HCT116 (cell line): Measurements from ENCODE around the gene CAPN1. TPM values are rescaled to one million over a fixed set of nuclear protein-coding genes. Genes with fewer than 3 reads are reported as not detected.

ENCODE experiments used
- ATAC-seq: fragments of 200-7000 bp; cut with Tn5 transposase; 2 replicates; pipeline ENCODE4 v1.9.1; 2020; ENCODE audit warnings: mild to moderate bottlenecking, moderate library complexity
- BruUV-seq: library from RNA; stranded (reverse); fragments of 400-500 nt; replicated peaks from 2 replicates; lab custom pipeline; 2021; lab: Mats Ljungman, UMichigan
- CTCF ChIA-PET: fragments of 300-600 bp; sonication (Branson Sonifier 250); formaldehyde crosslinking; loops from one replicate; lab custom pipeline; 2021; ENCODE audit warnings: antibody characterized with exemption; lab: Charles Lee
- POLR2A ChIA-PET: fragments of 300-600, 350-600 bp; sonication (Branson Sonifier 250); formaldehyde crosslinking; loops from one replicate; lab custom pipeline; 2021; ENCODE audit warnings: antibody characterized with exemption; lab: Charles Lee
- RAD21 ChIA-PET, 2 experiments: fragments of 300-600 bp; sonication (Branson Sonifier 250); formaldehyde crosslinking; loops; one replicate each; lab custom pipeline; 2023; ENCODE audit warnings: low total read pairs in 2 of 2; ENCODE audit not compliant: uncharacterized antibody in 2 of 2, unreplicated experiment in 2 of 2, low non-redundant PET in 1 of 2; lab: Charles Lee
- DNase-seq: peaks from one replicate; pipeline ENCODE4 v3.0.0-alpha.2; 2010; ENCODE audit warnings: low read depth, low spot score
- H2AFZ ChIP-seq: fragments of 200-600 bp; shearing (Covaris generic), sonication (generic); 2 replicates; pipeline ENCODE4 v1.6.1; 2017; ENCODE audit warnings: low read depth, mixed run types, mixed read lengths, antibody characterized with exemption, low read length; ENCODE audit not compliant: poor library complexity, severe bottlenecking
- H3K27ac ChIP-seq: 2 replicates; pipeline ENCODE4 v1.5.1; 2012; ENCODE audit warnings: low read depth, low read length
- H3K27me3 ChIP-seq: fragments of 200-600 bp; sonication (generic); 2 replicates; pipeline ENCODE4 v1.6.1; 2016; ENCODE audit warnings: mixed run types, low read length, mixed read lengths; ENCODE audit not compliant: insufficient read depth
- H3K36me3 ChIP-seq, 2 experiments: fragments of 200-500 bp in 1 of 2; fragments of 200-600 bp in 1 of 2; sonication (Bioruptor generic) in 1 of 2; sonication (generic) in 1 of 2; 2 replicates each; pipeline versions ENCODE4 v1.5.1 to v1.6.1; 2014 to 2016; ENCODE audit warnings: low read length in 2 of 2, inconsistent platforms in 1 of 2, mixed read lengths in 1 of 2, mixed run types in 1 of 2; ENCODE audit not compliant: insufficient read depth in 2 of 2, control insufficient read depth in 1 of 2
- H3K4me1 ChIP-seq, 2 experiments: fragments of 200-600 bp in 1 of 2; sonication (generic) in 1 of 2; 2 replicates each; pipeline versions ENCODE4 v1.5.1 to v1.6.1; 2012 to 2017; ENCODE audit warnings: low read length in 2 of 2, inconsistent platforms in 1 of 2, mild to moderate bottlenecking in 1 of 2, mixed read lengths in 1 of 2, mixed run types in 1 of 2, moderate library complexity in 1 of 2; ENCODE audit not compliant: insufficient read depth in 2 of 2, control insufficient read depth in 1 of 2
- H3K4me2 ChIP-seq: fragments of 200-600 bp; sonication (generic); 2 replicates; pipeline ENCODE4 v1.6.1; 2017; ENCODE audit warnings: mixed run types, low read length, mixed read lengths
- H3K4me3 ChIP-seq, 2 experiments: fragments of 200-600 bp in 1 of 2; sonication (generic) in 1 of 2; replicated peaks in 1 of 2; 2 replicates each; pipeline ENCODE4 v1.5.1; 2011 to 2016; ENCODE audit warnings: low read length in 2 of 2, control low read depth in 1 of 2, low read depth in 1 of 2, mild to moderate bottlenecking in 1 of 2, mixed read lengths in 1 of 2, mixed run types in 1 of 2
- H3K79me2 ChIP-seq: fragments of 200-600 bp; sonication (generic); 2 replicates; pipeline ENCODE4 v1.6.1; 2017; ENCODE audit warnings: mild to moderate bottlenecking, mixed run types, low read length, moderate library complexity, mixed read lengths; ENCODE audit not compliant: insufficient read depth
- H3K9ac ChIP-seq: fragments of 200-600 bp; sonication (generic); 2 replicates; pipeline ENCODE4 v1.6.1; 2016; ENCODE audit warnings: low read length, mixed read lengths
- H3K9me2 ChIP-seq: fragments of 200-600 bp; sonication (generic), shearing (Covaris generic); 2 replicates; pipeline ENCODE4 v1.6.1; 2017; ENCODE audit warnings: mixed run types, mild to moderate bottlenecking, moderate library complexity; ENCODE audit not compliant: insufficient read depth
- H3K9me3 ChIP-seq, 2 experiments: fragments of 200-500 bp in 1 of 2; fragments of 200-600 bp in 1 of 2; sonication (Bioruptor generic) in 1 of 2; sonication (generic) in 1 of 2; 2 replicates each; pipeline ENCODE4 v1.6.1; 2014 to 2017; ENCODE audit warnings: low read length in 2 of 2, mixed read lengths in 2 of 2, inconsistent platforms in 1 of 2, low read depth in 1 of 2, mild to moderate bottlenecking in 1 of 2, mixed run types in 1 of 2, moderate library complexity in 1 of 2; ENCODE audit not compliant: control insufficient read depth in 1 of 2, insufficient read depth in 1 of 2
- H4K20me1 ChIP-seq: fragments of 200-600 bp; sonication (generic), shearing (Covaris generic); 2 replicates; pipeline ENCODE4 v1.6.1; 2017; ENCODE audit warnings: mixed run types, mild to moderate bottlenecking, moderate library complexity; ENCODE audit not compliant: insufficient read depth
- CBX3 ChIP-seq: IDR thresholded peaks from 2 replicates; pipeline ENCODE4 v1.6.1; 2012; ENCODE audit warnings: low read depth
- CEBPB ChIP-seq: IDR thresholded peaks from 2 replicates; pipeline ENCODE4 v1.6.1; 2012; ENCODE audit warnings: low read depth
- CTCF ChIP-seq, 3 experiments: fragments of 200-600 bp in 1 of 3; sonication (generic) in 1 of 3; IDR thresholded peaks in 2 of 3; conservative IDR thresholded peaks in 1 of 3; 2 replicates each; pipeline ENCODE4 v1.5.1; 2012 to 2017; ENCODE audit warnings: low read depth in 2 of 3, low read length in 2 of 3, antibody characterized with exemption in 1 of 3, borderline replicate concordance in 1 of 3, control low read depth in 1 of 3, mild to moderate bottlenecking in 1 of 3, mixed read lengths in 1 of 3, mixed run types in 1 of 3, moderate library complexity in 1 of 3; ENCODE audit not compliant: insufficient read depth in 1 of 3
- EGR1 ChIP-seq: IDR thresholded peaks from 2 replicates; pipeline ENCODE4 v1.6.1; 2012; ENCODE audit warnings: low read depth
- ELF1 ChIP-seq: IDR thresholded peaks from 2 replicates; pipeline ENCODE4 v1.6.1; 2012; ENCODE audit warnings: low read depth, borderline replicate concordance
- EZH2 ChIP-seq: fragments of 200-600 bp; sonication (generic); IDR thresholded peaks from 2 replicates; pipeline ENCODE4 v1.6.1; 2017; ENCODE audit warnings: antibody characterized with exemption, mixed run types
- MAX ChIP-seq: IDR thresholded peaks from 2 replicates; pipeline ENCODE4 v1.6.1; 2012
- POLR2AphosphoS5 ChIP-seq: IDR thresholded peaks from 2 replicates; pipeline ENCODE4 v1.6.1; 2011; ENCODE audit warnings: mild to moderate bottlenecking, low read depth, low read length, moderate library complexity
- REST ChIP-seq: IDR thresholded peaks from 2 replicates; pipeline ENCODE4 v1.6.1; 2012; ENCODE audit warnings: low read depth
- SP1 ChIP-seq: IDR thresholded peaks from 2 replicates; pipeline ENCODE4 v1.6.1; 2012; ENCODE audit warnings: low read depth
- ZBTB33 ChIP-seq: IDR thresholded peaks from 2 replicates; pipeline ENCODE4 v1.6.1; 2011; ENCODE audit warnings: mild to moderate bottlenecking, low read length, moderate library complexity; ENCODE audit not compliant: insufficient replicate concordance; ENCODE audit errors: extremely low read depth
- ZFX ChIP-seq: fragments of 450-650 bp; IDR thresholded peaks from 2 replicates; pipeline ENCODE4 v1.6.1; 2017
- intact Hi-C: fragments of 100-400 bp; cut with micrococcal nuclease; formaldehyde crosslinking; loops from 2 replicates; pipeline ENCODE4 v1.10.0; 2022
- total RNA-seq: library from RNA; stranded (reverse); gene quantifications from one replicate; pipeline ENCODE4 v1.2.1, GENCODE V29; 2021; ENCODE audit not compliant: unreplicated experiment

Gene CAPN1
- total RNA-seq, 1 experiment from 2014 or later, result 279 TPM

GRCh38 chr11:65165410-65166317 lies 16.1 kb upstream of the CAPN1 start:
- no peaks in the 10 kb centered on the region for H3K36me3 ChIP-seq
- no peak overlapping the region for H3K27ac ChIP-seq
- no peaks in the 10 kb centered on the region for H3K9me3 ChIP-seq
- DNase-seq, result no peak
- H3K27me3 ChIP-seq, result no peaks in the 10 kb centered on the region
- peaks cover 9 to 16% of the 10 kb centered on the region in 2 experiments; a peak in 3 of 4 replicates for H3K4me1 ChIP-seq
- BruUV-seq, result no TSS peak
- H3K9ac ChIP-seq, result no peak overlapping the region
- no peaks in the 10 kb centered on the region for H3K79me2 ChIP-seq
- H2AFZ ChIP-seq, result no peak overlapping the region
- H3K4me3 ChIP-seq, result no peak overlapping the region
- intact Hi-C loops, result no loop called here
- no peaks in the 10 kb centered on the region for H3K9me2 ChIP-seq
- RAD21 ChIA-PET, result no interaction called here
- CTCF ChIA-PET, result no interaction called here
- ATAC-seq, result no peak
- POLR2A ChIA-PET, result interaction anchor here (1.1 to 1.4 kb wide), 2 partner anchors 18 to 30 kb away, joined by 3 to 4 read pairs; no protein-coding TSS in a partner anchor
- H4K20me1 ChIP-seq, result no peaks in the 10 kb centered on the region
- no peak overlapping the region for H3K4me2 ChIP-seq
- no peak for TF ChIP-seq CTCF (IDR thresholded peaks at IDR 0.05 in 2 of 3, conservative IDR thresholded peaks at IDR 0.05 in 1 of 3; ENCODE audit: borderline replicate concordance in 1 of 3, insufficient read depth in 1 of 3, low read depth in 2 of 3, low read length in 2 of 3)
- no peak for TF ChIP-seq REST
- no peak for TF ChIP-seq ELF1
- TF ChIP-seq SP1, result no peak
- TF ChIP-seq POLR2AphosphoS5, result no peak
- TF ChIP-seq CBX3, result no peak
- no peak for TF ChIP-seq EZH2
- no peak for TF ChIP-seq ZFX
- TF ChIP-seq EGR1, result no peak
- TF ChIP-seq CEBPB, result no peak
- TF ChIP-seq ZBTB33, result no peak
- TF ChIP-seq MAX, result no peak
- TF ChIP-seq, all 23 proteins: peak for 0
